ENCODE results near the gene IZUMO1.

- TF ChIP-seq POLR2A (IDR thresholded peaks at IDR 0.05; ENCODE audit: low read length) (no peak), GATA1 (IDR thresholded peaks at IDR 0.05; ENCODE audit: low read depth, low read length) (no peak)
Observed at GRCh38 chr19:48795055-48795684, 48.5 kb upstream of the IZUMO1 start.
